Sigmoid colon (tissue), 4 donors: Measurements from ENCODE around the gene ATG4A.

Source experiments
- EP300 ChIP-seq, 4 donors: sonication (generic); formaldehyde crosslinking; IDR thresholded peaks; one replicate each; pipeline ENCODE4 v1.6.1; 2017; ENCODE audit warnings: antibody characterized with exemption in 4 of 4
- POLR2A ChIP-seq, 2 donors: fragments of 450-650 bp; IDR thresholded peaks; one replicate each; pipeline ENCODE4 v1.6.1; 2016; ENCODE audit warnings: antibody characterized with exemption in 2 of 2, mild to moderate bottlenecking in 2 of 2, moderate library complexity in 2 of 2
- POLR2AphosphoS5 ChIP-seq, 4 donors: sonication (generic); formaldehyde crosslinking; IDR thresholded peaks; one replicate each; pipeline ENCODE4 v1.6.1; 2017; ENCODE audit warnings: antibody characterized with exemption in 4 of 4
- TF ChIP-seq, protein P1 (sequence below), 4 experiments: fragments of 450-650 bp in 3 of 4; fragments of 200-600 bp in 1 of 4; IDR thresholded peaks; one replicate each; pipeline ENCODE4 v1.5.1; 2016 to 2019; ENCODE audit warnings: antibody characterized with exemption in 4 of 4, mild to moderate bottlenecking in 3 of 4, moderate library complexity in 2 of 4

DNA sequence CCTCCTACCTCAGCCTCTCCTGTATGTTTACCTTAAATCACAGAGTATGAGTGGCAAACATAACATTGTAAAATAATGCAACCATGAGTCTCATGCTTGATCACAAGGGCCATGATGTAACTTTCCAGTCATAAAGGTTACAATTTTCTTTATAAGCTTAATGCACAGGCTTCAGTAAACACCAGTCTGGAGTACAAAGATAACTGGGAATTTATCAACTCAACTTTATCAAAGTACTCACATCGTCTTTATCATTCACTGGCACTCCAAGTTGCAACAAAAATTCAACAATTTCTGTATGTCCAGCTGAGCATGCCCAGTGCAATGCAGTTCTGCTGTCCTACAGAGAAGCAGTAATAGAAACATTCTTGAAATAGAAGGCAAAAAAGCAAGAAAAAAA lies 3.1 kb upstream of the ATG4A start:
- TF ChIP-seq, protein P1, sequence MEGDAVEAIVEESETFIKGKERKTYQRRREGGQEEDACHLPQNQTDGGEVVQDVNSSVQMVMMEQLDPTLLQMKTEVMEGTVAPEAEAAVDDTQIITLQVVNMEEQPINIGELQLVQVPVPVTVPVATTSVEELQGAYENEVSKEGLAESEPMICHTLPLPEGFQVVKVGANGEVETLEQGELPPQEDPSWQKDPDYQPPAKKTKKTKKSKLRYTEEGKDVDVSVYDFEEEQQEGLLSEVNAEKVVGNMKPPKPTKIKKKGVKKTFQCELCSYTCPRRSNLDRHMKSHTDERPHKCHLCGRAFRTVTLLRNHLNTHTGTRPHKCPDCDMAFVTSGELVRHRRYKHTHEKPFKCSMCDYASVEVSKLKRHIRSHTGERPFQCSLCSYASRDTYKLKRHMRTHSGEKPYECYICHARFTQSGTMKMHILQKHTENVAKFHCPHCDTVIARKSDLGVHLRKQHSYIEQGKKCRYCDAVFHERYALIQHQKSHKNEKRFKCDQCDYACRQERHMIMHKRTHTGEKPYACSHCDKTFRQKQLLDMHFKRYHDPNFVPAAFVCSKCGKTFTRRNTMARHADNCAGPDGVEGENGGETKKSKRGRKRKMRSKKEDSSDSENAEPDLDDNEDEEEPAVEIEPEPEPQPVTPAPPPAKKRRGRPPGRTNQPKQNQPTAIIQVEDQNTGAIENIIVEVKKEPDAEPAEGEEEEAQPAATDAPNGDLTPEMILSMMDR (IDR thresholded peaks at IDR 0.05) = no peak
- TF ChIP-seq POLR2A (IDR thresholded peaks at IDR 0.05) (no peak), POLR2AphosphoS5 (IDR thresholded peaks at IDR 0.05) (no peak), EP300 (IDR thresholded peaks at IDR 0.05) (no peak)
